Inferior parietal cortex (tissue), 1 donor: Measurements from ENCODE around the gene TAF4.

Experiments
- DNase-seq: peaks from one replicate; pipeline ENCODE4 v3.0.0-alpha.2; 2016; ENCODE audit errors: extremely low spot score

TAF4 gene

GRCh38 chr20:62021793-62022385, 43.8 kb downstream of the TAF4 start:
- no peak for DNase-seq

GRCh38 chr20:62020935-62021701, 44.6 kb downstream of the TAF4 start:
- no peak for DNase-seq

DNA sequence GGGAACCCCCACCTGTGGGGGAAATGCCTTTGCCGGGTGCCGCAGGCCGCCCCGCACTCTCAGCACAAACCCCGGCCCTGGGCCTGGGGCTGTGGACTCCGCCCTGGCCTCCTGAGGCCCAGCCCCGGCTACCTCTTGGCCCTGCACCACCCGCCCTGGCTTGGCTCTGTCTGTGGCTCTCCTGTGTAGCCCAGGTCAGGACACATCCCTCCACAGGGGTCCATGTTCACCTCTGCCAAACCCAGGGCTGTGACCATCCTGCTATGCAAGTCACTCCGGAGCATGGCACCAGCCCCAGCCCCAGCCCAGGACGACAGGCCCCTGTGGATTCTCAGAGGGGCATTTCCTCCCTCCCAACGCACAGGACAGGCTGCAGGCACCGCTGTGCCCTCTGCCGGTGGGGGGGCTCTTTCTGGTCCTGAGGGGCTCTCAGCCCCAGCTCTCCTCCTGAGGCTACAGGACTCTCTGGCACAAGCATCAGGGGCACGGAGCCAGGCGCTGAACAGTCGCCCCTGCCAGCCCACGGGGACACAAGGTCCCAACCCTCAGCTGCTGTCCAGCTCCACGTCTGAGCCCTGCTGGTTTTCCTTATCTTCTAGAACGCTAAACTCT, 45.7 kb downstream of the TAF4 start:
- DNase-seq = no peak

- no peak for DNase-seq
Measured at GRCh38 chr20:62019144-62019805, 46.4 kb downstream of the TAF4 start.

DNA sequence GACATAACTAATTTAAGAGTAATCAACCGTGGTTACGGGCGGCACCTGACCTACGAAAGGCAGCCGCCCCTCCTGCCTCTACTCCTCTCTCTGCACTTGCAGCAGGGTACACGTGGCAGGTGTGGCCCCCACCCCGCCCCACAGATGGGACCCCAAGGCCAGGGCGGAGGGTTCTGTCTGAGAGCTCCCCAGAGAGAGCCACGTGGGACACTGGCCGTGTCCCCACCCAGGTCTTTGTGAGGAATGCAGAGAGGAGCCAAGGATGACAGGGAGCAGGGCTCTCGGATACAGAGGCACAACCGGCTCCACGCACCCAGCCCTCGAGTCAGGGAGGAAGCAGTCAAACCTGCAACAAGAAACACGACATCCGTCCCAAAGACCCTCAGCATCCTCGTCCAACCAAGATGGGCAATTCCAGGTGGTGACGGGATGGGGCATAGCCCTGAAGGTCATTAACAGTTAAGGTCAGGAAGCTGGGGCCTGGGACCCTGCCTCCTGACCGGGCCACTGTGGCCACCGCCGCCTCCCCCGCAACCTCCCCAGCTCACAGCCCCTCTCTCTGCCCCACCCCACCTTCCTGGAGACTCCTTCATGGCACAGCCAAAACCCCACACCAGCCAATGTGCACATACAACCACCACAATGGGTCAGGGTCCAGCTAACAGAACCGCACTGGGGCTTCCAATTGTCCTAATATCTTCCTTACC, 47.1 kb downstream of the TAF4 start:
- no peak for DNase-seq

GRCh38 chr20:62015540-62016288, 50.0 kb downstream of the TAF4 start:
- DNase-seq = no peak

DNA sequence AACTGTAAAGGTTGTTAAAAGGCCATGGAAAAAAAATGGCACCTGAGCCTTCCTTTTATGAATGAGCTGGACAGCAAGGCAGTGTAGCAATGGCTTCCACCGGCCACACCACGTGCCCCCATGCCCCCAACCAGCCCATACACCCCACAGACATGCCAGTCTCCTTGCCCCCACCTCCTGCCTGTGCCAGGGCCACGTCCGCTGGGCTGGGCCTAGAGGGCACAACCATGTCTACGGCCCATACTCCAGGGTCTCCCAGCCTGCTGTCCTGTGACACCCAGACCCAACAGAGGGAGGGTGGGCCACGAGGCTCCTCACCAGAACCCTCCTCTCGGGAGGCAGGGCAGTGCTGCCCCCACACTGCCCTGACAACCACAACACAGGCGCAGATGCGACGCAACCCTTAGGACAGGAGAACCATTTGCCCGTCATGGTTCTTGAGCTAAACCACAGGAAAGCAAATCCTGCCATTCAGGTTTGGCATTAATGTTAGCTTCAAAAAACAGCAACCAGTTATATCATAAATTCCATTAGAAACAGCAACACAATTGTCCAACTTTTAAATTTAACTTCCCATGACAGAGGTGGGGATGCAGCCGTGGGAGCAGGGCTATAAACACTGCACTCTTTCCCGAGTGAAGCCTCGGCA, 50.7 kb downstream of the TAF4 start:
- no peak for DNase-seq

GRCh38 chr20:62014488-62014775, 51.2 kb downstream of the TAF4 start:
- no peak for DNase-seq

DNA sequence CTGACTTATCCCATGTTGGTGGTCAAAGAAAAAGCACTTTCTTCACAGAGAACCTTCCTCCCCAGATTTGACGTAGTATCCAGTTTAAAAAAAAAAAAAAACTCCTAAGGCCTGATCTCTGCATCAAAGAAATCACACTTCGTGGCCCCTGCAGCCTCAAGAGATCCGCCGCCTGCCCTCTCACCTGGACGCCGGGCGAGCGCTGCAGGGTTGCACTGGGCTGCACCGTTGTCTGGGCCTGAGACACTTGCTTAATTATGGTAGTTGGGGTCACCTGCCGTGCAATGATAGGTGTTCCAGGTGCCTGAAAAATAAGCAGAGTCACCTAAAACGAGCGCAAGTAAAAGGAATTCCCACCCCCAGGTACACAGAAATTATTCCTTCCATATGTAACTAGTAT, 53.0 kb downstream of the TAF4 start:
- no peak for DNase-seq

GRCh38 chr20:62011938-62012534, 53.6 kb downstream of the TAF4 start:
- DNase-seq = no peak

GRCh38 chr20:62011403-62011790, 54.3 kb downstream of the TAF4 start:
- DNase-seq = no peak

DNA sequence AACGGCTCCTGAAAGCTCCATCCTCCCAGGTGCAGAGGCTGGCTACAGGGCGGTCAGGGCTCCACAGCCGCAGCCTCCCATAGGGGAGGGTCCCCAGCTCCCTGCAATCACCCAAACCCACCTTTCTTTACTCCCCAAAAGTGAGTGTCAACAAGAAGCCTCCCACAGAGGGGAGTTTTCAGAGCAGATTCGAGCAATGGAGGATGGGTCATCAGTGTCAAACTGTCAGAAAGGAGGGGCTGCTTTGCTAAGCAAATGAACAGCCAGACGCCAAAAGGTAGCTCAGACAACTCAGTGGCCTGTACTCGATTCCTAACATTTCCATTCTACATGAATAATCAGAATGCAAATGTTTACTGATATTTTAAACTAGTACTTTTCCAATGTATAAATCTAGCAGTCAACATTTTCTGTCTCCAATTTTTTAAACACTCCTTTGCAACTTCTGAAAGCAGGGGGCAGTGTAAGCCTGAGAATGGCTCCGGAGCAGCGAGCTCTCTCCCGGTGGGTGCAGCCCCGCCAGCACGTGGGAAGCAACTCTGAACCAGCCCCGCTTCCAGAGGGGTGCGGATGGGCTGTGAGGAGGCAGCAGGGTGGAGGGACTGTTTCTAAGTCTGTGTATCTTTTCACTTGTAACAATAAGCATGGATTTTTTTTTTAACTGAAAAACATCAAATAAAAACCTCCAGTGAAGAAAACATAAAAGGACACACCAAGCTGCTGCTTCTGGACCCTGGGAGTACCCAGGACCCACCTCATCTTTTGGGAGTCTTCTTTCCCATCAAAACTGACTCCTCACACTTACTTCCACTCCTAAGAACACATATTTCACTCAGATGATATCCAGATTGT, 54.9 kb downstream of the TAF4 start:
- DNase-seq = peak; percentile 72

- no peak for DNase-seq
Measured at GRCh38 chr20:62009869-62010445, 55.7 kb downstream of the TAF4 start.

DNA sequence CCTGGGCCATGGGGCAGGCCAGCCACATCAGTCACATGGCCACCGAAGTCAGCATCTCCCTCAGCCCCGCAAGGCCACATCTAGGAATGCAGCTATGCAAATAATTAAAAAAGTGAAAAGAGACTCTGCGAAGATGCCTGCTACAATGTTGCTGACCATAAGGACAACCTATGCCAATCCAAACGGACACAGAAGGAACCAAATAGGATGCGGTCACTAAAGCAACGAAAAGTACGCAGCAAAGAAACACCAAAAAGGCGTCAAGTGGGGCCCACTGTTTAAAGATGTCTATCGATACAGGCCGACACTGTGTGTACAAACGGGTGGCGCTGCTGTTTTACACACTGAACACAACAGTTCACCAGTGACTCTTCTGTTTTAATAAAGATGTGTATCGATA, 56.4 kb downstream of the TAF4 start:
- DNase-seq = no peak

GRCh38 chr20:62008643-62009183, 57.0 kb downstream of the TAF4 start:
- no peak for DNase-seq

DNA sequence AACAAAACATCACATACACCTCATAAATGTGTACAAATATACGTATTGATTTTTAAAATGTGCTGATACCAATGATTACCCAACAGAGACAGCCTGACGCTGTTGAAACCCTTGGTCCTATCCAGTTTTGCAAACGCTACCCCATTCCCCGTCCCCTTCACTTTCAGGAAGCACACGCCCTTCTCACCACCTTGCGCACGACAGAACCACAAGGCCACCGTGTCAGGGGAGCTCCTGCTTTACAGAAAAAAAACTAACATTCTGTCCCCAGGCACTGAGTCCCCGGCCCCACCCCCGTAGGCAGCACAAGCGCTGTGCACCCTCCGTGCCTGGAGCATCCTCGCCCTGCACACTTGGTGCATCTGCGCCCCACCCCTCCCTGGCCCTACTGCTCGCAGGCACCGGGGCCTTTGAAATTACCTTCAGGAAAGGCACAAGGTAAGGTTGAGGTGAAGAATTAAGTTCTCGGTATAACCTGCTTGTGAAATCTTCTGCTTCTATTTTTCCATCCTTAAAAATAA, 58.5 kb downstream of the TAF4 start:
- DNase-seq = no peak

DNA sequence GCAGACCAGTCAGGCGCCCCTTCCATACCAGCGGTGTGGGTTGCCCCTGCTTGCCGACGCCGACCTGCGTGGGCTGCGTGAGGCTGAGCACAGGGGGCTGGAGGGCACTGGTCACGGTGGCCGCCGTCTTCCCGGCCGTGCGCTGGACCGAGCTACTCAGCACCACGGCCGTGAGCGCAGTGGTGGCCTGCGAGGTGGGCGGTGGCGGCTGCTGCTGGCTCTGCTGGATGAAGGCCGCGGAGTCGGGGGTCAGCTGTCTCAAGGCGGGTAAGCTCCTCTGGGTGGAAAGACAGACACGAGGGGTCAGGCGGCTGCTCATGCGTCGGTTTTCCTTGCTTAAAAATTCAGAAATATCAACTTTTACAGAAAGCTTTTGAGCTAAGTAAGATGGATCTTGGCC, 59.2 kb downstream of the TAF4 start:
- DNase-seq = no peak

GRCh38 chr20:62004614-62005013, 61.1 kb downstream of the TAF4 start:
- no peak for DNase-seq
